Neural cell (in vitro differentiated cells): ENCODE data around the gene RNU7-1. TPM values are rescaled to one million over a fixed set of nuclear protein-coding genes. Genes with fewer than 3 reads are reported as not detected.

Experiments
- H2AFZ ChIP-seq: fragments of 200-600, 300-800 bp; sonication (generic), shearing (Covaris generic); 2 replicates; pipeline ENCODE4 v1.6.0; 2014; ENCODE audit warnings: low read depth, mild to moderate bottlenecking, antibody characterized with exemption, low read length, moderate library complexity
- H3F3A ChIP-seq: fragments of 200-600 bp; shearing (Covaris generic); 2 replicates; pipeline ENCODE4 v1.6.1; 2016; ENCODE audit warnings: mild to moderate bottlenecking, moderate library complexity, mixed read lengths, antibody characterized with exemption, low read length; ENCODE audit not compliant: insufficient read depth, poor library complexity, severe bottlenecking
- H3K27ac ChIP-seq: fragments of 200-600, 300-800 bp; sonication (generic), shearing (Covaris generic); 2 replicates; pipeline ENCODE4 v1.5.1; 2014; ENCODE audit warnings: mild to moderate bottlenecking, low read length, moderate library complexity
- H3K27me3 ChIP-seq: fragments of 300-800, 200-600 bp; sonication (generic), shearing (Covaris generic); 2 replicates; pipeline ENCODE4 v1.6.0; 2014; ENCODE audit warnings: mild to moderate bottlenecking, low read depth, low read length, moderate library complexity; ENCODE audit not compliant: insufficient read depth
- H3K36me3 ChIP-seq: fragments of 300-800, 200-600 bp; sonication (generic), shearing (Covaris generic); 2 replicates; pipeline ENCODE4 v1.5.1; 2014; ENCODE audit warnings: mild to moderate bottlenecking, antibody characterized with exemption, low read length, moderate library complexity; ENCODE audit not compliant: insufficient read depth
- H3K4me2 ChIP-seq: fragments of 300-800, 200-600 bp; sonication (generic), shearing (Covaris generic); 2 replicates; pipeline ENCODE4 v1.6.0; 2014; ENCODE audit warnings: mild to moderate bottlenecking, low read length
- H3K4me3 ChIP-seq: fragments of 300-800, 200-600 bp; sonication (generic), shearing (Covaris generic); 2 replicates; pipeline ENCODE4 v1.5.1; 2014; ENCODE audit warnings: mild to moderate bottlenecking, low read length, moderate library complexity
- H3K79me2 ChIP-seq: fragments of 200-600 bp; shearing (Covaris generic); replicated peaks from 2 replicates; pipeline ENCODE4 v1.6.0; 2014; ENCODE audit warnings: mild to moderate bottlenecking, low read length, moderate library complexity; ENCODE audit not compliant: insufficient read depth
- H3K9ac ChIP-seq: fragments of 300-800, 200-600 bp; sonication (generic), shearing (Covaris generic); 2 replicates; pipeline ENCODE4 v1.6.1; 2016; ENCODE audit warnings: mild to moderate bottlenecking, low read length, mixed read lengths
- H3K9me2 ChIP-seq: fragments of 200-600 bp; shearing (Covaris generic); 2 replicates; pipeline ENCODE4 v1.6.1; 2016; ENCODE audit warnings: mild to moderate bottlenecking, low read length, mixed read lengths; ENCODE audit not compliant: insufficient read depth
- H3K9me3 ChIP-seq: fragments of 200-600, 300-800 bp; sonication (generic), shearing (Covaris generic); 2 replicates; pipeline ENCODE4 v1.6.1; 2016; ENCODE audit warnings: mild to moderate bottlenecking, mixed run types, low read length, moderate library complexity, mixed read lengths
- H4K20me1 ChIP-seq: fragments of 200-600 bp; shearing (Covaris generic); 2 replicates; pipeline ENCODE4 v1.6.1; 2016; ENCODE audit warnings: mild to moderate bottlenecking, mixed run types; ENCODE audit not compliant: insufficient read depth
- EP300 ChIP-seq: fragments of 450-650 bp; conservative IDR thresholded peaks from 2 replicates; pipeline ENCODE4 v1.6.1; 2014; ENCODE audit warnings: antibody characterized with exemption, mild to moderate bottlenecking, moderate library complexity; ENCODE audit not compliant: poor library complexity, severe bottlenecking
- EZH2 ChIP-seq: fragments of 200-600, 300-800 bp; shearing (Covaris generic), sonication (generic); IDR thresholded peaks from 2 replicates; pipeline ENCODE4 v1.6.1; 2014; ENCODE audit warnings: antibody characterized with exemption, low read length, borderline replicate concordance, mild to moderate bottlenecking; ENCODE audit not compliant: insufficient read depth, poor library complexity, severe bottlenecking
- MXI1 ChIP-seq: fragments of 450-650 bp; conservative IDR thresholded peaks from 2 replicates; pipeline ENCODE4 v1.6.1; 2014; ENCODE audit warnings: antibody characterized with exemption, mild to moderate bottlenecking; ENCODE audit not compliant: poor library complexity, severe bottlenecking
- POLR2AphosphoS5 ChIP-seq: IDR thresholded peaks from 2 replicates; pipeline ENCODE4 v1.6.1; 2012
- RAD21 ChIP-seq: fragments of 450-650 bp; conservative IDR thresholded peaks from 2 replicates; pipeline ENCODE4 v1.6.1; 2014; ENCODE audit warnings: antibody characterized with exemption, mild to moderate bottlenecking, moderate library complexity
- SMC3 ChIP-seq: fragments of 450-650 bp; conservative IDR thresholded peaks from 2 replicates; pipeline ENCODE4 v1.6.1; 2014; ENCODE audit warnings: antibody characterized with exemption, mild to moderate bottlenecking, moderate library complexity; ENCODE audit not compliant: poor library complexity
- TAF1 ChIP-seq: IDR thresholded peaks from 2 replicates; pipeline ENCODE4 v1.6.1; 2012; ENCODE audit warnings: low read depth
- polyA plus RNA-seq: library from polyadenylated mRNA; depleted of rRNA; stranded (reverse); fragments of >200 nt; gene quantifications from 2 replicates; pipeline ENCODE4 v1.2.3, GENCODE V29; 2014
- TF ChIP-seq, protein P1 (sequence below): IDR thresholded peaks from 2 replicates; pipeline ENCODE4 v1.6.1; 2012; ENCODE audit warnings: borderline replicate concordance
- TF ChIP-seq, protein P2 (sequence below): fragments of 450-650 bp; IDR thresholded peaks from 2 replicates; pipeline ENCODE4 v1.5.1; 2014; ENCODE audit warnings: antibody characterized with exemption, mild to moderate bottlenecking, moderate library complexity; ENCODE audit not compliant: poor library complexity, severe bottlenecking

RNU7-1 gene
- polyA plus RNA-seq, 1 donor from 2014 or later = not detected

DNA sequence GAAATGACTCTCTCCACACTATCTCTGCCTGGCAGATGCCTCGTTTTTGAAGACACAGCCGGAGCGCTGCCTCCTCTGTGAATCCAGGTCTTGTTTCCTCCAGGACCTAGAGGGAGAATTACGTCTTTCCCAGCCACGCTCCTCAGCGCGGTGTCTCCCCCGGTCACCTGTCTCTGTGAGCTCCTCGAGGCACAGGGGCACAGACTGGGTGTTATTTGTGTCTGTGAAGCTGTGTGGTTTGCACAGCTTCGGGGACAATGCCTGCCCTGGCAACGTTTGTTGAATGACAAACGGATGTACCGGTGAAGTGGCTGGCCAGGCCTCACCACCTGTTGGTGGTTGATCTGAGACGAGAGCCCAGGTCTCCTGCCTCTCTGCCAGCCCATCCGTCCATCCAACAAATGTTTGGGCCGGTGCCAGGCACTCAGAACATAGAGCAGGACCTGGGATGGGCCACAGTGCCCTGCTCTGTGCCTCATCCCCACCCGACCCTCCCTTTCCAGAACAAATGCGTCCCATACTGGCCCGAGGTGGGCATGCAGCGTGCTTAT, 13.6 kb downstream of the RNU7-1 start:
- Histone ChIP-seq H3F3A (no peaks in the 10 kb centered on the region), H3K27ac (no peak overlapping the region), H3K4me2 (no peak overlapping the region), H3K79me2 (no peaks in the 10 kb centered on the region), H3K4me3 (no peak overlapping the region), H3K9me3 (no peaks in the 10 kb centered on the region), H3K36me3 (no peaks in the 10 kb centered on the region), H3K9ac (no peak overlapping the region), H3K9me2 (no peaks in the 10 kb centered on the region), H2AFZ (no peak overlapping the region), H3K27me3 (no peaks in the 10 kb centered on the region), H4K20me1 (no peaks in the 10 kb centered on the region)
- TF ChIP-seq, protein P1, sequence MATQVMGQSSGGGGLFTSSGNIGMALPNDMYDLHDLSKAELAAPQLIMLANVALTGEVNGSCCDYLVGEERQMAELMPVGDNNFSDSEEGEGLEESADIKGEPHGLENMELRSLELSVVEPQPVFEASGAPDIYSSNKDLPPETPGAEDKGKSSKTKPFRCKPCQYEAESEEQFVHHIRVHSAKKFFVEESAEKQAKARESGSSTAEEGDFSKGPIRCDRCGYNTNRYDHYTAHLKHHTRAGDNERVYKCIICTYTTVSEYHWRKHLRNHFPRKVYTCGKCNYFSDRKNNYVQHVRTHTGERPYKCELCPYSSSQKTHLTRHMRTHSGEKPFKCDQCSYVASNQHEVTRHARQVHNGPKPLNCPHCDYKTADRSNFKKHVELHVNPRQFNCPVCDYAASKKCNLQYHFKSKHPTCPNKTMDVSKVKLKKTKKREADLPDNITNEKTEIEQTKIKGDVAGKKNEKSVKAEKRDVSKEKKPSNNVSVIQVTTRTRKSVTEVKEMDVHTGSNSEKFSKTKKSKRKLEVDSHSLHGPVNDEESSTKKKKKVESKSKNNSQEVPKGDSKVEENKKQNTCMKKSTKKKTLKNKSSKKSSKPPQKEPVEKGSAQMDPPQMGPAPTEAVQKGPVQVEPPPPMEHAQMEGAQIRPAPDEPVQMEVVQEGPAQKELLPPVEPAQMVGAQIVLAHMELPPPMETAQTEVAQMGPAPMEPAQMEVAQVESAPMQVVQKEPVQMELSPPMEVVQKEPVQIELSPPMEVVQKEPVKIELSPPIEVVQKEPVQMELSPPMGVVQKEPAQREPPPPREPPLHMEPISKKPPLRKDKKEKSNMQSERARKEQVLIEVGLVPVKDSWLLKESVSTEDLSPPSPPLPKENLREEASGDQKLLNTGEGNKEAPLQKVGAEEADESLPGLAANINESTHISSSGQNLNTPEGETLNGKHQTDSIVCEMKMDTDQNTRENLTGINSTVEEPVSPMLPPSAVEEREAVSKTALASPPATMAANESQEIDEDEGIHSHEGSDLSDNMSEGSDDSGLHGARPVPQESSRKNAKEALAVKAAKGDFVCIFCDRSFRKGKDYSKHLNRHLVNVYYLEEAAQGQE = no peak
- TF ChIP-seq, protein P2, sequence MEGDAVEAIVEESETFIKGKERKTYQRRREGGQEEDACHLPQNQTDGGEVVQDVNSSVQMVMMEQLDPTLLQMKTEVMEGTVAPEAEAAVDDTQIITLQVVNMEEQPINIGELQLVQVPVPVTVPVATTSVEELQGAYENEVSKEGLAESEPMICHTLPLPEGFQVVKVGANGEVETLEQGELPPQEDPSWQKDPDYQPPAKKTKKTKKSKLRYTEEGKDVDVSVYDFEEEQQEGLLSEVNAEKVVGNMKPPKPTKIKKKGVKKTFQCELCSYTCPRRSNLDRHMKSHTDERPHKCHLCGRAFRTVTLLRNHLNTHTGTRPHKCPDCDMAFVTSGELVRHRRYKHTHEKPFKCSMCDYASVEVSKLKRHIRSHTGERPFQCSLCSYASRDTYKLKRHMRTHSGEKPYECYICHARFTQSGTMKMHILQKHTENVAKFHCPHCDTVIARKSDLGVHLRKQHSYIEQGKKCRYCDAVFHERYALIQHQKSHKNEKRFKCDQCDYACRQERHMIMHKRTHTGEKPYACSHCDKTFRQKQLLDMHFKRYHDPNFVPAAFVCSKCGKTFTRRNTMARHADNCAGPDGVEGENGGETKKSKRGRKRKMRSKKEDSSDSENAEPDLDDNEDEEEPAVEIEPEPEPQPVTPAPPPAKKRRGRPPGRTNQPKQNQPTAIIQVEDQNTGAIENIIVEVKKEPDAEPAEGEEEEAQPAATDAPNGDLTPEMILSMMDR = no peak
- TF ChIP-seq SMC3 (no peak), MXI1 (no peak), TAF1 (no peak), POLR2AphosphoS5 (no peak), EP300 (no peak), RAD21 (no peak), EZH2 (no peak)

DNA sequence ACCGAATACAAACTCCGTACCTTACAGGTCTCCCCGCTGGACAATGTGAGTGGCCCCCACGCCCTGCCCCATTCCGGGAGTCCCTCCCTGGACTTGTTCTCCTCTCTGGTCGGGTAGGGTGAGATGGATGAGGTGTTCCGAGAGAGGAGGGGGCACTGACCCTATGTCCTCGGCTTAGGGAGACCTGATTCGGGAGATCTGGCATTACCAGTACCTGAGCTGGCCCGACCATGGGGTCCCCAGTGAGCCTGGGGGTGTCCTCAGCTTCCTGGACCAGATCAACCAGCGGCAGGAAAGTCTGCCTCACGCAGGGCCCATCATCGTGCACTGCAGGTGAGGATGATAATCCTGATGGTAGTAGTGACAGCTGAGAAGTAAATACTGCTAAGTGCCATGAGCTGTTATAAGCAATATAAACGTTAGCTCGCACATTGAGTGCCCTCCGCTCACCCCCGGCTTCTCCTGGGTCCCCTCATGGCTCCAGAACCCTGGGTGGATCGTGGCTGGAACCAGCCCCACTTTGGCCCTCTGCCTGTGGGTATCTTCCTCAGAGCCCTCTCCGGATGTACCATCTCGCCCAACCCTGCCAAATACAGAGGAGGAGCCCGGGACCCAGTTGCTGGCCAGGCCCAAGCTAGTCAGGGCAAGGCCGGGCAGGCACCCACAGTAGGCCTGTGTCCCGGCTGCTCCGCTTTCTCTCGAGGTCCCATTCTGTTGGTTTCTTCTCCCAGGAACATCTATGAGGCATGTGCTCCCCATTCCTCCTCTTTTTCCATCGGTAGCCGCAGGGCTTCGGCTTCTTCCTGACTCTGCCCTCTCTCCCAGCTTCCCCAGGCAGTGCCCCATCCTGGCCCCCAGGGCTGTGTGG, 14.4 kb downstream of the RNU7-1 start:
- Histone ChIP-seq H3K9ac (no peak overlapping the region), H4K20me1 (no peaks in the 10 kb centered on the region), H3K4me2 (no peak overlapping the region), H3K9me3 (no peaks in the 10 kb centered on the region), H2AFZ (no peak overlapping the region), H3F3A (no peaks in the 10 kb centered on the region), H3K27me3 (no peaks in the 10 kb centered on the region), H3K27ac (no peak overlapping the region), H3K9me2 (no peaks in the 10 kb centered on the region), H3K79me2 (no peaks in the 10 kb centered on the region), H3K4me3 (no peak overlapping the region), H3K36me3 (no peaks in the 10 kb centered on the region)
- TF ChIP-seq SMC3 = no peak
- TF ChIP-seq POLR2AphosphoS5 = no peak
- no peak for TF ChIP-seq RAD21
- TF ChIP-seq, protein P1 = no peak
- TF ChIP-seq TAF1 = no peak
- TF ChIP-seq MXI1 = no peak
- TF ChIP-seq EP300 = no peak
- TF ChIP-seq EZH2 = no peak
